ENCODE results near the gene KRTAP21-1. TPM values are rescaled to one million over a fixed set of nuclear protein-coding genes. Genes with fewer than 3 reads are reported as not detected.
"Not testable (repeated sequence)": the region's sequence is repeated elsewhere in the genome, so short reads cannot be mapped to it uniquely, and the experiment has no call there.

KRTAP21-1 gene
- polyA plus RNA-seq = not detected
- long read RNA-seq, donor 1 = 0 reads
- long read RNA-seq, donor 2 = 0 reads
- long read RNA-seq, donor 3 = 0 reads
- long read RNA-seq, donor 4 = 0 reads
- long read RNA-seq, donor 5 = 0 reads
- long read RNA-seq, donor 6 = 0 reads
- long read RNA-seq, donor 7 = 0 reads
- long read RNA-seq, donor 8 = 0 reads
- long read RNA-seq, donor 9 = 0 reads
- long read RNA-seq, donor 10 = 0 reads
- long read RNA-seq, donor 11 = 0 reads

DNA sequence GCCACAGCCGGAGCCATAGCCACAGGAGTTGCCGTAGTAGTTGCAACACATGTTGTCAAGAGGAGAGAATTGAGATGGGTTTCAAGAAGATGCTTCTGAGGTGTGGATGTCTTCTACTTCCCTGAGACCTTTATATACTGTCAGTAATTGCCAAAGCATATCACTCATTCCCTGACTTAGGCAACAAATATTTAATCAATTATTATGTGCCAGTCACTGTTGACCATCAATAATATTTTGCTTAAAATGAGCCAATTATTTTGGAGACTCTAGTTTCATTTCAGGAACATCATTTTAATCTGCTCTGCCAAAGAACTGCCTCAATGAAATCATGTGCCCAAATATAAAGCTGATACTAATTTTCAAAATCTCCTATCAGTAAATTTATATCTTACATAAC is at the start of gene KRTAP21-1:
TSS of gene KRTAP21-1 (minus strand) at position 101 of the 400 bp plus-strand sequence. CDS start at position 51, 50 bp downstream.
- H3K4me1 ChIP-seq (ENCODE audit: control insufficient read depth, insufficient read depth, low read length); H3K9me3 ChIP-seq (ENCODE audit: control insufficient read depth, low read depth, low read length); H3K27ac ChIP-seq (ENCODE audit: low read length); H3K36me3 ChIP-seq (ENCODE audit: control insufficient read depth, insufficient read depth, low read length); DNase-seq; H3K27me3 ChIP-seq (ENCODE audit: control insufficient read depth, insufficient read depth, low read length); H3K4me3 ChIP-seq (ENCODE audit: low read length): not testable (repeated sequence)
- WGBS (ENCODE audit: insufficient coverage, low lambda C conversion rate) = no CpG with 5 or more reads among the region's 2 CpGs

DNA sequence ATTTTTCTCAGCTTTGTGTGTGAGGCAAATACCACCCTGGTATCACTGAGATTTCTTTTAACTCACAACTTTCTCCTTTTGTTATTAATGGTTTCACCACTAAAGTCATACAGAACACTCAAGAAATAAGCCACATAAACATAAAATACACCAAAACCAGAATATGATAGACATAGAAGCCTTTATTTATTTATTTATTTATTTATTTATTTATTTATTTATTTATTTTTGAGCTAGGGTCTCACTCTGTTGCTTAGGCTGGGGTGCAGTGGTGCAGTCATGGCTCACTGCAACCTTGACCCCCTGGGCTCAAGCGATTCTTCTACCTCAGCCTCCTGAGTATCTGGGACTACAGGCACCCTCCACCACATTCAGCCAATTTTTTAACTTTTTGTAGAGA is 45.4 kb upstream of the KRTAP21-1 start:
- no peaks in the 10 kb centered on the region for H3K9me3 ChIP-seq (ENCODE audit: control insufficient read depth, low read depth, low read length)
- H3K4me3 ChIP-seq (ENCODE audit: low read length) = no peak overlapping the region
- no peaks in the 10 kb centered on the region for H3K4me1 ChIP-seq (ENCODE audit: control insufficient read depth, insufficient read depth, low read length)
- no CpG with 5 or more reads among the region's 1 CpG for WGBS (ENCODE audit: insufficient coverage, low lambda C conversion rate)
- no peaks in the 10 kb centered on the region for H3K36me3 ChIP-seq (ENCODE audit: control insufficient read depth, insufficient read depth, low read length)
- no peak for DNase-seq
- no peaks in the 10 kb centered on the region for H3K27me3 ChIP-seq (ENCODE audit: control insufficient read depth, insufficient read depth, low read length)
- H3K27ac ChIP-seq (ENCODE audit: low read length) = no peak overlapping the region

DNA sequence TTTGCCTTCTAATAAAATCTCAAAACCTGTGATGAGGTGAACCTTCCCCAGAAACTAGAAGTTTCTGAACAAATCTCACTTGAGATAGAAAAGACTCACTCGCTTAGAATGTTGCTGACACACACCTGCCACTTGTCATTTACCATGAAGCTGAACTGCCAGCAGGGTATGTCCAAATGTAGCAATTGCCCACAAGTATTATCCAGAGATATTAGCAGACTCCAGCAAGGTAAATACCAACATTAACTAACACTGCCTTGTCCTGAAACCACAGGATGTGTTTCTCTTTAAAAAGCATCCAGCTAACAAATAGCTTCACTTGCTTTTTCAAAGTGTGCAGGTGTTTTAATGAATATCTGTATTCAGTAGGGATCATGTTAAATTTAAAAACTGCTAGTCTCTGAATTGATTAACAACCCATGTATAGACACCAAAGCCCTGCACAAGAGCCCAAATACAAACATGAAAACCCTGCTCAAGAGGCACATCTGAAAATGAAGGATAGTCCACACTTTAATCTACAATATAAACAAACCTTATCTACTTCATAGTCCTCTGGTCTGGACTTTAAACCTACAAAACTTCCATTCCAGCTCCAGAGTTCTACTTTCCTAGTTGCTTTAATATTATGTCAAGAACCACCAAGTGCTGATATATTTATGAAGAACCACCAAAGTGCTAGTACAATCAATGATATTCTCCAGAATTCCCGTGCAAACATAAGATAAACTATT is 38.5 kb upstream of the KRTAP21-1 start:
- no peak overlapping the region for H3K27ac ChIP-seq (ENCODE audit: low read length)
- DNase-seq = peak in 1 of 2 donors; percentile 4
- no peaks in the 10 kb centered on the region for H3K36me3 ChIP-seq (ENCODE audit: control insufficient read depth, insufficient read depth, low read length)
- H3K27me3 ChIP-seq (ENCODE audit: control insufficient read depth, insufficient read depth, low read length) = no peaks in the 10 kb centered on the region
- peaks cover 3% of the 10 kb centered on the region for H3K4me1 ChIP-seq (ENCODE audit: control insufficient read depth, insufficient read depth, low read length)
- H3K9me3 ChIP-seq (ENCODE audit: control insufficient read depth, low read depth, low read length) = no peaks in the 10 kb centered on the region
- H3K4me3 ChIP-seq (ENCODE audit: low read length) = no peak overlapping the region
- 43% methylated on average over 1 of the region's 2 CpGs for WGBS (ENCODE audit: insufficient coverage, low lambda C conversion rate)

DNA sequence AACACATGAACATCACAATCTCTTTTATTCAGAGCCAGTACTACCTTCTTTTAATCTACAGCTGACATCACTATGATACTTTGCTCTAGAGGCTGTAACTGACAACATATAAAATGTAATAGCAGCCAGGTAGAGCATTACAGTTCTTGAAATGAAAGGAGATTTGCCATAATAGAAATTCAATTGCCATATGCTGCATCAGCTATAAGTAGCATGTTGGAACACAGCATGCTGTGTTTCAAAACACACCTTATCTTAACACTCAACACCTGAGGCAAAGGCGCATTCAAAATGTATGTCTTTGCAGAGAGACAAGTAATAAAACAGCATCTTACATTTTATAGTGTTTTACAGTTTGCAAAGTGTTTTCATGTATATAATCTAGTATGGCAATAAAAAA is 24.0 kb upstream of the KRTAP21-1 start:
- WGBS (ENCODE audit: insufficient coverage, low lambda C conversion rate) = 80% methylated on average over 1 of the region's 1 CpG
- no peak overlapping the region for H3K4me3 ChIP-seq (ENCODE audit: low read length)
- no peak overlapping the region for H3K27ac ChIP-seq (ENCODE audit: low read length)
- H3K27me3 ChIP-seq (ENCODE audit: control insufficient read depth, insufficient read depth, low read length) = no peaks in the 10 kb centered on the region
- no peaks in the 10 kb centered on the region for H3K9me3 ChIP-seq (ENCODE audit: control insufficient read depth, low read depth, low read length)
- H3K4me1 ChIP-seq (ENCODE audit: control insufficient read depth, insufficient read depth, low read length) = no peaks in the 10 kb centered on the region
- DNase-seq = no peak
- no peaks in the 10 kb centered on the region for H3K36me3 ChIP-seq (ENCODE audit: control insufficient read depth, insufficient read depth, low read length)

DNA sequence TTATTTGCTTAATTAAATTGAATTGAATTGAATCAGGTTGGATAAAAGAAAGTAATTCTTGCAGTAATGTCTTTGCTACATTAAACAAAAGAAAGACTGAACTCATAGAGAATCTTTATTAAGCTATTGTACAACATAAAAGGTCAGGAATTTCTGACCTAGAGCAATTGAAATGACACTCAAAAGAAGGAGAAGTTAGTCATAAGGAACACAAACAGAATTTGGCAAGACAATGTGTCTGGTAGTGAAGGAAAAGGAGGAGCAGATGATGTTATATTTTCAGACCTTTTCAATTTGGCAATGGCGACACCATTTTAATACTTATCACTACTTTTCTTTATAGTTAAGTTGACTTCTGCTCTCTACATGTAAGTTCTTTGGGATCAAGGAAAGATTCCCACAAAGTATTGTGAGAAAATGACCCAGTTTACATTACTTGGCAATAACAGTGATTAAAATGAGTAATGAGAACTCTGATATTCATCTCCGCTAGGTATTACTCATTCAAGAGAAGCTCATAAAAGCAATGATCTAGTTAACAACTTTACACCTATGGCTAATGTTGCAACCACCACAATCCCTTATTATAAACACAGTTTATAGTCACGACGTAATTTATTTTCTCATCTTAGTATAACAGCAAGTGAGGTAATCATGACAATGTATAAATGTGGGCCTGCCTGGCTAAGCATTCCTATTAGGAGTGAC is 14.7 kb upstream of the KRTAP21-1 start:
- no peaks in the 10 kb centered on the region for H3K9me3 ChIP-seq (ENCODE audit: control insufficient read depth, low read depth, low read length)

DNA sequence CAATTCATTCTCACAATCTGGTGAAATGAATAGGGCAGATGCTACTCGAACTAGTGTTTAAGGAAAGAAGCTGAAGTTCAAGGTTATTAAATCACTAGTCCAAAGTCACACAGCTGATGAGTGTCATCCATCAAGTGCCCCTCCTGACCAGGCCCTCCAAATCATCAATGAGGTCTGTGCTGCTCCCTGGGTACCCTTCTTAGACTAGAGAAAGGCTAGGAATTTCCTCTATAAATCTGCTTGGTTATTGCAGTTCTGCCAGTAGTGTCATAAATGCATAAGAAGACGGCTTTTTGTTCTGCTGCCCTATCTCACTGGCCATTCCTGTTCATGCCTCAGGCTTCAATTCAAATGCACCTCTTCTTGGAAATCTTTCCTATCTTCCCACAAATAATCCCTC is 5.5 kb upstream of the KRTAP21-1 start:
- no peak for DNase-seq
- 100% methylated on average over 1 of the region's 2 CpGs for WGBS (ENCODE audit: insufficient coverage, low lambda C conversion rate)
- Histone ChIP-seq H3K4me3 (ENCODE audit: low read length) (no peak overlapping the region), H3K27me3 (ENCODE audit: control insufficient read depth, insufficient read depth, low read length) (no peaks in the 10 kb centered on the region), H3K9me3 (ENCODE audit: control insufficient read depth, low read depth, low read length) (no peaks in the 10 kb centered on the region), H3K27ac (ENCODE audit: low read length) (no peak overlapping the region), H3K36me3 (ENCODE audit: control insufficient read depth, insufficient read depth, low read length) (no peaks in the 10 kb centered on the region), H3K4me1 (ENCODE audit: control insufficient read depth, insufficient read depth, low read length) (no peaks in the 10 kb centered on the region)

More for the DNA sequence above, 14.7 kb upstream of the KRTAP21-1 start:
- DNase-seq = no peak
- H3K27ac ChIP-seq (ENCODE audit: low read length) = no peak overlapping the region
- H3K36me3 ChIP-seq (ENCODE audit: control insufficient read depth, insufficient read depth, low read length) = no peaks in the 10 kb centered on the region
- WGBS (ENCODE audit: insufficient coverage, low lambda C conversion rate) = 100% methylated on average over 1 of the region's 4 CpGs
- no peaks in the 10 kb centered on the region for H3K27me3 ChIP-seq (ENCODE audit: control insufficient read depth, insufficient read depth, low read length)
- no peak overlapping the region for H3K4me3 ChIP-seq (ENCODE audit: low read length)
- no peaks in the 10 kb centered on the region for H3K4me1 ChIP-seq (ENCODE audit: control insufficient read depth, insufficient read depth, low read length)

DNA sequence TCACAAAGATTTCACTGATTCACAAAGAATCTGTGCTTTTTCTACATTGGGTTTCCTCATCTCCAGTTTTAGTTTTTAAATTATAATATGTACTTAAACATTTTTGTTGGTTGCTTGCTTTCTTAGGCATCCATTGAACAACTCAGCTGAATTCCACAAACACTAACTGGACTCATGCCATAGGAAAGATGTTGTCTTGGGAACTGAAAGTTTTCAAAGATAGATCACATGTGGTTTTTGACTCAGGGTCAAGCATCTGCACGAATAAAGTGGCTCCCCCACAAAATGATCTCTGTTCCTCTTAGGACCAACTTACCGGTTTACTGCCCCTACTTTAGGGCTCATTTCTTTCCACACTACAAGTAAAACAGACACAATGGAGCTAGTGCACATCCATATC is 3.1 kb upstream of the KRTAP21-1 start:
- H3K27ac ChIP-seq (ENCODE audit: low read length) = no peak overlapping the region
- H3K4me3 ChIP-seq (ENCODE audit: low read length) = no peak overlapping the region
- no peaks in the 10 kb centered on the region for H3K4me1 ChIP-seq (ENCODE audit: control insufficient read depth, insufficient read depth, low read length)
- no peaks in the 10 kb centered on the region for H3K9me3 ChIP-seq (ENCODE audit: control insufficient read depth, low read depth, low read length)
- H3K36me3 ChIP-seq (ENCODE audit: control insufficient read depth, insufficient read depth, low read length) = no peaks in the 10 kb centered on the region
- DNase-seq = no peak
- no peaks in the 10 kb centered on the region for H3K27me3 ChIP-seq (ENCODE audit: control insufficient read depth, insufficient read depth, low read length)
- no CpG with 5 or more reads among the region's 2 CpGs for WGBS (ENCODE audit: insufficient coverage, low lambda C conversion rate)

DNA sequence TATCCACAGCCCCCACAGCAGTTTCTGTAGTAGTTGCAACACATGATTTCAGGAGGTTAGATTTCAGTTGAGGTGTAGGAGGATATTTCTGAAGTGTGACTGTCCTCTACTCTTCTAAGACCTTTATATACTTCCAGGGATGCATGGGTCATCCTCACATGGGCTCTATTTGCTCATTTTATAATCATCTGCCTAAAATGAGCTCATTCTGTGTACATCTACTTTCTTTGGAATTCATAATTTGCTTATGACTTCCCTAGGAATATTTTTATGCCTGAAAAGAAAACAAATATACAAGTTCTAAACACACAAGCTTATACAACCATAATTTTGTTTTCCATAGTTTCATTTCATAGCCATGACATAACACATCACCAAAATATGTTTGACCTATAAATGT is 8.1 kb downstream of the KRTAP21-1 start, which contains the start of gene KRTAP21-2:
TSS of gene KRTAP21-2 (minus strand) at position 101 of the 400 bp plus-strand sequence. CDS start at position 44, 57 bp downstream.
- H3K36me3 ChIP-seq (ENCODE audit: control insufficient read depth, insufficient read depth, low read length) = no peaks in the 10 kb centered on the region
- no peaks in the 10 kb centered on the region for H3K9me3 ChIP-seq (ENCODE audit: control insufficient read depth, low read depth, low read length)
- H3K4me1 ChIP-seq (ENCODE audit: control insufficient read depth, insufficient read depth, low read length) = no peaks in the 10 kb centered on the region
- H3K27me3 ChIP-seq (ENCODE audit: control insufficient read depth, insufficient read depth, low read length) = no peaks in the 10 kb centered on the region
- H3K4me3 ChIP-seq (ENCODE audit: low read length) = no peak within 1 kb of the TSS
- H3K27ac ChIP-seq (ENCODE audit: low read length) = no peak within 1 kb of the TSS
- no peak for DNase-seq

DNA sequence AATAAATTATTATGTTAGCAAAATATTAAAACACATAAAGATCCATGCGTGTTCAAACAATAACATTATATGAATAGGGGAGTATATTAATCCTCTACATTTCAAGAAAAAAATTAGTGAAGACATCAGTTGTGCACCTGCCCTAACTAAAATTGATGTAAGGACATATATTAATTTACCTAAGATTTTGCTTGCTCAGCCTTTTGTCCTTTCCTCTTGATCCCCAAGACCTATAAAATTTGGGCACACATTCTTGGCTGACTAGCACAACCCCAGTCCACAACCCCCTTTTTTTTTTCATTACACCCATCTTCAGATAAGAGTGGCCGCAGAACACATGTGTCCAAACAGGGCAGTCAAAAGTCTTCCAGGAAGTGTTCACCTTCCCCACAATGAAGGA is 14.8 kb downstream of the KRTAP21-1 start:
- H3K4me1 ChIP-seq (ENCODE audit: control insufficient read depth, insufficient read depth, low read length) = no peaks in the 10 kb centered on the region

DNA sequence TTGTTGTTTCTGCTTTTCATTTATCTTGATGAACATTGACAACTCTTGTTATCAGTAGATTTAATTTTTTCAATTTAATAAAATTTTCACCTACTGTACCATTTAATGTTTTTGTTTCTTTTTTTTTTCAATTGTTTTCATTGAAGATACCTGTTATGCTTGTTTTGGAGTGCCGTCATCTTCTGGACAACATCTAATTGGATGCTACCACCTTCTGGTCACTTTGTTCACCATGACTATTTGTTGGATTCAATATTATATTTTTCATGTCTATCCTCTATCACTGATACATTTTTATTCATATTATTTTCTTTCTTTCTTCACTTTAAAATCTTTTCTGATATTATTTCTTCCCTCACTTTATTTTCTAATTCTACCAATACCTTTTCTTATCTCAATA is 22.2 kb downstream of the KRTAP21-1 start:
- no peaks in the 10 kb centered on the region for H3K9me3 ChIP-seq (ENCODE audit: control insufficient read depth, low read depth, low read length)
- WGBS (ENCODE audit: insufficient coverage, low lambda C conversion rate) = 56% methylated on average over 1 of the region's 1 CpG
- no peak for DNase-seq
- no peak overlapping the region for H3K4me3 ChIP-seq (ENCODE audit: low read length)
- H3K27ac ChIP-seq (ENCODE audit: low read length) = no peak overlapping the region
- H3K36me3 ChIP-seq (ENCODE audit: control insufficient read depth, insufficient read depth, low read length) = no peaks in the 10 kb centered on the region
- no peaks in the 10 kb centered on the region for H3K27me3 ChIP-seq (ENCODE audit: control insufficient read depth, insufficient read depth, low read length)
- H3K4me1 ChIP-seq (ENCODE audit: control insufficient read depth, insufficient read depth, low read length) = no peaks in the 10 kb centered on the region

More for the DNA sequence above, 14.8 kb downstream of the KRTAP21-1 start:
- Histone ChIP-seq H3K27me3 (ENCODE audit: control insufficient read depth, insufficient read depth, low read length) (no peaks in the 10 kb centered on the region), H3K4me3 (ENCODE audit: low read length) (no peak overlapping the region), H3K9me3 (ENCODE audit: control insufficient read depth, low read depth, low read length) (no peaks in the 10 kb centered on the region), H3K27ac (ENCODE audit: low read length) (no peak overlapping the region), H3K36me3 (ENCODE audit: control insufficient read depth, insufficient read depth, low read length) (no peaks in the 10 kb centered on the region)
- DNase-seq = no peak
- 90% methylated on average over 2 of the region's 2 CpGs for WGBS (ENCODE audit: insufficient coverage, low lambda C conversion rate)
